SK-N-SH (cell line): ENCODE measurements around the gene TMEM255B. TPM values are rescaled to one million over a fixed set of nuclear protein-coding genes. Genes with fewer than 3 reads are reported as not detected.

Experiments
- CTCF ChIA-PET: fragments of 300-600, 350-600 bp; formaldehyde crosslinking; extraction: SDS; loops from one replicate; lab custom pipeline; 2021; lab: Yijun Ruan, JAX
- POLR2A ChIA-PET: fragments of 350-600 bp; sonication (Branson Sonifier 250); formaldehyde crosslinking; extraction: SDS; loops from one replicate; lab custom pipeline; 2020; ENCODE audit warnings: antibody characterized with exemption, inconsistent platforms; lab: Yijun Ruan, JAX
- DNase-seq: peaks from one replicate; pipeline ENCODE4 v3.0.0; 2012
- H2AFZ ChIP-seq: fragments of 200-600 bp; sonication (generic); 2 replicates; pipeline ENCODE4 v1.8.1; 2016; ENCODE audit warnings: antibody characterized with exemption, mild to moderate bottlenecking, low read depth
- H3F3A ChIP-seq: fragments of 200-600 bp; sonication (generic); replicated peaks from 2 replicates; pipeline ENCODE3; 2016; ENCODE audit warnings: antibody characterized with exemption, mild to moderate bottlenecking; ENCODE audit not compliant: insufficient read depth
- H3K27ac ChIP-seq, 2 experiments: fragments of 200-500 bp in 1 of 2; fragments of 200-600 bp in 1 of 2; sonication (Bioruptor generic) in 1 of 2; sonication (generic), shearing (Covaris generic) in 1 of 2; 2 replicates each; pipeline versions ENCODE4 v1.5.1 to v1.6.1; 2014 to 2016; ENCODE audit warnings: low read depth in 2 of 2, inconsistent platforms in 1 of 2, low read length in 1 of 2, mild to moderate bottlenecking in 1 of 2, mixed read lengths in 1 of 2
- H3K27me3 ChIP-seq: fragments of 200-600 bp; sonication (generic), shearing (Covaris generic); 2 replicates; pipeline ENCODE4 v1.6.1; 2016; ENCODE audit warnings: mixed run types; ENCODE audit not compliant: insufficient read depth
- H3K36me3 ChIP-seq, 2 experiments: fragments of 200-500 bp in 1 of 2; fragments of 200-600 bp in 1 of 2; sonication (Bioruptor generic) in 1 of 2; sonication (generic) in 1 of 2; replicated peaks in 1 of 2; 2 replicates each; pipeline versions ENCODE3 to v1.5.1; 2014 to 2016; ENCODE audit warnings: low read length in 1 of 2, mild to moderate bottlenecking in 1 of 2; ENCODE audit not compliant: insufficient read depth in 2 of 2, control insufficient read depth in 1 of 2
- H3K4me1 ChIP-seq, 2 experiments: fragments of 200-500 bp in 1 of 2; fragments of 200-600 bp in 1 of 2; sonication (Bioruptor generic) in 1 of 2; sonication (generic), shearing (Covaris generic) in 1 of 2; 2 replicates each; pipeline versions ENCODE4 v1.5.1 to v1.6.1; 2014 to 2016; ENCODE audit warnings: low read depth in 1 of 2, low read length in 1 of 2, mixed run types in 1 of 2; ENCODE audit not compliant: insufficient read depth in 2 of 2, control insufficient read depth in 1 of 2
- H3K4me2 ChIP-seq: fragments of 200-600 bp; sonication (generic), shearing (Covaris generic); 2 replicates; pipeline ENCODE4 v1.6.1; 2017; ENCODE audit warnings: mixed run types
- H3K4me3 ChIP-seq, 2 experiments: fragments of 200-500 bp in 1 of 2; fragments of 200-600 bp in 1 of 2; sonication (Bioruptor generic) in 1 of 2; sonication (generic), shearing (Covaris generic) in 1 of 2; 2 replicates each; pipeline versions ENCODE4 v1.5.1 to v1.8.1; 2014 to 2016; ENCODE audit warnings: low read depth in 2 of 2, inconsistent platforms in 1 of 2, low read length in 1 of 2, mild to moderate bottlenecking in 1 of 2, mixed read lengths in 1 of 2, moderate library complexity in 1 of 2
- H3K79me2 ChIP-seq: fragments of 200-600 bp; sonication (generic); 2 replicates; pipeline ENCODE4 v1.8.1; 2017; ENCODE audit warnings: mild to moderate bottlenecking; ENCODE audit not compliant: insufficient read depth
- H3K9ac ChIP-seq: fragments of 200-600 bp; sonication (generic); 2 replicates; pipeline ENCODE4 v1.6.1; 2017; ENCODE audit warnings: mixed run types
- H3K9me2 ChIP-seq: fragments of 200-600 bp; sonication (generic); 2 replicates; pipeline ENCODE4 v1.6.1; 2017; ENCODE audit warnings: mixed run types
- H3K9me3 ChIP-seq: fragments of 200-600 bp; sonication (generic); 2 replicates; pipeline ENCODE4 v1.6.1; 2017; ENCODE audit warnings: mixed run types, mild to moderate bottlenecking, moderate library complexity
- H4K20me1 ChIP-seq: fragments of 200-600 bp; sonication (generic); 2 replicates; pipeline ENCODE4 v1.6.1; 2017; ENCODE audit warnings: mild to moderate bottlenecking, mixed run types; ENCODE audit not compliant: insufficient read depth
- CTCF ChIP-seq: fragments of 200-600 bp; sonication (generic); IDR thresholded peaks from 2 replicates; pipeline ENCODE4 v1.6.1; 2017; ENCODE audit warnings: antibody characterized with exemption, mild to moderate bottlenecking, moderate library complexity
- ELF1 ChIP-seq: IDR thresholded peaks from 2 replicates; pipeline ENCODE4 v1.4.0; 2012
- FOSL2 ChIP-seq: IDR thresholded peaks from 2 replicates; pipeline ENCODE4 v1.4.0; 2012; ENCODE audit warnings: low read depth, mild to moderate bottlenecking, moderate library complexity, borderline replicate concordance
- FOXJ3 ChIP-seq: sonication (generic); formaldehyde crosslinking; IDR thresholded peaks from 2 replicates; pipeline ENCODE4 v1.5.1; 2020; ENCODE audit warnings: mild to moderate bottlenecking, missing genetic modification reagents
- IRF3 ChIP-seq: fragments of 150-350 bp; IDR thresholded peaks from 2 replicates; pipeline ENCODE4 v1.6.1; 2016; ENCODE audit warnings: mild to moderate bottlenecking, low read depth, low read length
- JUND ChIP-seq: IDR thresholded peaks from 2 replicates; pipeline ENCODE4 v1.4.0; 2012
- MAX ChIP-seq: IDR thresholded peaks from 2 replicates; pipeline ENCODE4 v1.4.0; 2012; ENCODE audit warnings: low read depth
- MEF2A ChIP-seq: IDR thresholded peaks from 2 replicates; pipeline ENCODE4 v1.4.0; 2012; ENCODE audit warnings: low read depth, borderline replicate concordance
- MXI1 ChIP-seq: IDR thresholded peaks from 2 replicates; pipeline ENCODE4 v1.6.1; 2012; ENCODE audit warnings: mild to moderate bottlenecking, low read depth, low read length, improper control_type of control experiment
- NFIC ChIP-seq: IDR thresholded peaks from 2 replicates; pipeline ENCODE4 v1.4.0; 2012; ENCODE audit warnings: borderline replicate concordance
- RAD21 ChIP-seq: IDR thresholded peaks from 2 replicates; pipeline ENCODE4 v1.6.1; 2012; ENCODE audit warnings: mild to moderate bottlenecking, low read length
- RCOR1 ChIP-seq: fragments of 150-350 bp; IDR thresholded peaks from 2 replicates; pipeline ENCODE4 v1.6.1; 2017; ENCODE audit warnings: antibody characterized with exemption, low read length
- REST ChIP-seq: IDR thresholded peaks from 2 replicates; pipeline ENCODE4 v1.6.1; 2012; ENCODE audit warnings: mild to moderate bottlenecking, low read depth, low read length, moderate library complexity
- RFX5 ChIP-seq: IDR thresholded peaks from 2 replicates; pipeline ENCODE4 v1.6.1; 2012; ENCODE audit warnings: mild to moderate bottlenecking, improper control_type of control experiment, low read length
- RXRA ChIP-seq: IDR thresholded peaks from 2 replicates; pipeline ENCODE4 v1.4.0; 2012; ENCODE audit warnings: low read depth, mild to moderate bottlenecking, borderline replicate concordance
- SMC3 ChIP-seq: IDR thresholded peaks from 2 replicates; pipeline ENCODE4 v1.6.1; 2012; ENCODE audit warnings: low read depth, low read length, improper control_type of control experiment
- TCF12 ChIP-seq: IDR thresholded peaks from 2 replicates; pipeline ENCODE4 v1.4.0; 2012
- TEAD4 ChIP-seq: IDR thresholded peaks from 2 replicates; pipeline ENCODE4 v1.4.0; 2012; ENCODE audit warnings: mild to moderate bottlenecking, borderline replicate concordance; ENCODE audit not compliant: insufficient read depth
- USF1 ChIP-seq: IDR thresholded peaks from 2 replicates; pipeline ENCODE4 v1.4.0; 2012; ENCODE audit warnings: low read depth, borderline replicate concordance
- YY1 ChIP-seq: IDR thresholded peaks from 2 replicates; pipeline ENCODE4 v1.4.0; 2012; ENCODE audit warnings: low read depth, mild to moderate bottlenecking
- WGBS: methylation state at CpG from one replicate; pipeline ENCODE4 v1.1.6; 2017; ENCODE audit warnings: low lambda C conversion rate; 5-methylcytosine and 5-hydroxymethylcytosine counted together
- polyA plus RNA-seq, 3 experiments: library from polyadenylated mRNA; depleted of rRNA; stranded (reverse); fragments of >200 nt; gene quantifications; 2 replicates each; pipeline ENCODE4 v1.2.3, GENCODE V29; 2012

The TMEM255B gene
- polyA plus RNA-seq, 1 of the 3 experiments (the other 2 are of a cell fraction), result 14.8 TPM

GRCh38 chr13:113777311-113778260 lies 18.6 kb downstream of the TMEM255B start:
- Histone ChIP-seq H3K9ac (no peak overlapping the region), H3K4me1 (peaks cover 3 to 5% of the 10 kb centered on the region in 2 experiments; a peak in 1 of 4 replicates), H3F3A (no peaks in the 10 kb centered on the region), H3K79me2 (no peaks in the 10 kb centered on the region), H3K27me3 (no peaks in the 10 kb centered on the region), H3K36me3 (no peaks in the 10 kb centered on the region), H3K4me2 (no peak overlapping the region), H4K20me1 (no peaks in the 10 kb centered on the region), H3K9me3 (no peaks in the 10 kb centered on the region), H3K27ac (no peak overlapping the region), H3K9me2 (no peaks in the 10 kb centered on the region; the same call in 1 of the 2 replicates), H3K4me3 (no peak overlapping the region), H2AFZ (no peak overlapping the region)
- ChIA-PET POLR2A (no interaction called here), CTCF (interaction anchor here (0.6 to 1.3 kb wide), 3 partner anchors 15 to 16 kb away, joined by 3 read pairs; no protein-coding TSS in a partner anchor)
- WGBS, result 78% methylated on average over 17 of the region's 29 CpGs
- no peak for DNase-seq
- TF ChIP-seq REST (peak; percentile 90), SMC3 (no peak)

GRCh38 chr13:113781571-113781970 lies 22.5 kb downstream of the TMEM255B start:
- no peaks in the 10 kb centered on the region; a peak in 1 of 4 replicates for H3K4me1 ChIP-seq
- no peak for DNase-seq
- WGBS, result 77% methylated on average over 2 of the region's 2 CpGs
- H3K9ac ChIP-seq, result no peak overlapping the region
- POLR2A ChIA-PET, result no interaction called here
- H3K36me3 ChIP-seq, result no peaks in the 10 kb centered on the region
- H3K4me3 ChIP-seq, result no peak overlapping the region
- CTCF ChIA-PET, result no interaction called here
- no peak overlapping the region for H3K27ac ChIP-seq
- H3K4me2 ChIP-seq, result no peak overlapping the region
- H3K9me2 ChIP-seq, result no peaks in the 10 kb centered on the region; the same call in 1 of the 2 replicates
- H4K20me1 ChIP-seq, result no peaks in the 10 kb centered on the region
- H2AFZ ChIP-seq, result no peak overlapping the region
- H3K79me2 ChIP-seq, result no peaks in the 10 kb centered on the region
- TF ChIP-seq RXRA (no peak), RCOR1 (no peak), RFX5 (no peak), CTCF (no peak), TEAD4 (no peak), JUND (no peak), FOXJ3 (CRISPR knock-in tag) (no peak), TCF12 (no peak), FOSL2 (no peak), IRF3 (no peak), NFIC (no peak), MEF2A (no peak), YY1 (no peak), USF1 (no peak), MAX (no peak), ELF1 (no peak), MXI1 (no peak), RAD21 (no peak)
- TF ChIP-seq, all 33 proteins: peak for 0
- Histone ChIP-seq H3K9me3 (no peaks in the 10 kb centered on the region), H3K27me3 (no peaks in the 10 kb centered on the region), H3F3A (peaks cover 7% of the 10 kb centered on the region)
